ENCODE data around the gene MAGOH.

DNA sequence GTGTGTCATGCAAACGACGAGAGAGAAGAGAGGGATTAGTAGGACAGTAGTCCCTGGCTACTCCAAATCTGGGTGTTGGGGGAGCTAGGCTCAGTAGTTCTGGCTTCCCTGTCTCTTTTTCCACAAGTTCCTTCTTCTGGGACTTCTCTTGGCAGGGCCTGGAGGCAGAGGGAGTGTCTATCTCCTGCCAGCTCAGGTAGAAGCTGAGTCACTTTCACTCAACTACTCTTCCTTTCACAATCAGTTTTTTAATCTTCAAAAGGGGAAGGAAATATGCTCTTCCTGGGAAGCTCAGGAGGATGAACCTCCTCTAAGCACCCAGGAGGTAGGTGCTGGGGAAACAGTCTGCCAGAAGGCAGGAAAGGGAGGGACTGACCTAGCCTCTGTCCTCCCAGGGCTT, 35.2 kb upstream of the MAGOH start:
- TF ChIP-seq, protein P1, sequence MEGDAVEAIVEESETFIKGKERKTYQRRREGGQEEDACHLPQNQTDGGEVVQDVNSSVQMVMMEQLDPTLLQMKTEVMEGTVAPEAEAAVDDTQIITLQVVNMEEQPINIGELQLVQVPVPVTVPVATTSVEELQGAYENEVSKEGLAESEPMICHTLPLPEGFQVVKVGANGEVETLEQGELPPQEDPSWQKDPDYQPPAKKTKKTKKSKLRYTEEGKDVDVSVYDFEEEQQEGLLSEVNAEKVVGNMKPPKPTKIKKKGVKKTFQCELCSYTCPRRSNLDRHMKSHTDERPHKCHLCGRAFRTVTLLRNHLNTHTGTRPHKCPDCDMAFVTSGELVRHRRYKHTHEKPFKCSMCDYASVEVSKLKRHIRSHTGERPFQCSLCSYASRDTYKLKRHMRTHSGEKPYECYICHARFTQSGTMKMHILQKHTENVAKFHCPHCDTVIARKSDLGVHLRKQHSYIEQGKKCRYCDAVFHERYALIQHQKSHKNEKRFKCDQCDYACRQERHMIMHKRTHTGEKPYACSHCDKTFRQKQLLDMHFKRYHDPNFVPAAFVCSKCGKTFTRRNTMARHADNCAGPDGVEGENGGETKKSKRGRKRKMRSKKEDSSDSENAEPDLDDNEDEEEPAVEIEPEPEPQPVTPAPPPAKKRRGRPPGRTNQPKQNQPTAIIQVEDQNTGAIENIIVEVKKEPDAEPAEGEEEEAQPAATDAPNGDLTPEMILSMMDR (IDR thresholded peaks at IDR 0.05; ENCODE audit: low read depth, low read length) = no peak
- no peak for TF ChIP-seq EZH2phosphoT487 (IDR thresholded peaks at IDR 0.05; ENCODE audit: low read depth)
